Panc1 (cell line): ENCODE results near the gene NOL4L. TPM values are rescaled to one million over a fixed set of nuclear protein-coding genes. Genes with fewer than 3 reads are reported as not detected.
A peak's percentile ranks its signal among the peaks of the same experiment; 100 is the strongest.

ENCODE experiments used
- ATAC-seq: fragments of 200-7000 bp; cut with Tn5 transposase; 2 replicates; pipeline ENCODE4 v1.9.1; 2020; ENCODE audit warnings: mild to moderate bottlenecking, moderate library complexity
- BruUV-seq: library from RNA; stranded (reverse); fragments of 400-500 nt; replicated peaks from 2 replicates; lab custom pipeline; 2021; lab: Mats Ljungman, UMichigan
- CTCF ChIA-PET: fragments of 300-600 bp; sonication (Branson Sonifier 250); formaldehyde crosslinking; loops from one replicate; lab custom pipeline; 2022; ENCODE audit warnings: antibody characterized with exemption; lab: Charles Lee
- POLR2A ChIA-PET: fragments of 300-600 bp; sonication (Branson Sonifier 250); formaldehyde crosslinking; loops from one replicate; lab custom pipeline; 2022; ENCODE audit warnings: antibody characterized with exemption; lab: Charles Lee
- DNase-seq: peaks from one replicate; pipeline ENCODE4 v3.0.0-alpha.2; 2010; ENCODE audit warnings: low read depth, low spot score
- H3K27ac ChIP-seq: 2 replicates; pipeline ENCODE4 v1.5.1; 2011; ENCODE audit warnings: mild to moderate bottlenecking, low read length, inconsistent platforms
- H3K27me3 ChIP-seq: fragments of 200-500 bp; sonication (Bioruptor generic); 2 replicates; pipeline ENCODE4 v1.6.0; 2014; ENCODE audit warnings: low read length, inconsistent platforms; ENCODE audit not compliant: control insufficient read depth, insufficient read depth
- H3K36me3 ChIP-seq: fragments of 200-500 bp; sonication (Bioruptor generic); 2 replicates; pipeline ENCODE4 v1.5.1; 2014; ENCODE audit warnings: inconsistent platforms, mild to moderate bottlenecking, low read length, moderate library complexity; ENCODE audit not compliant: control insufficient read depth, insufficient read depth
- H3K4me1 ChIP-seq: 2 replicates; pipeline ENCODE4 v1.5.1; 2011; ENCODE audit warnings: inconsistent platforms, mild to moderate bottlenecking, low read length, moderate library complexity; ENCODE audit not compliant: control insufficient read depth, insufficient read depth
- H3K4me3 ChIP-seq, 2 experiments: 2 replicates each; pipeline ENCODE4 v1.5.1; 2011 to 2012; ENCODE audit warnings: low read depth in 2 of 2, low read length in 2 of 2, mild to moderate bottlenecking in 2 of 2, inconsistent platforms in 1 of 2, moderate library complexity in 1 of 2
- H3K9me3 ChIP-seq: fragments of 200-500 bp; sonication (Bioruptor generic); 2 replicates; pipeline ENCODE4 v1.5.1; 2014; ENCODE audit warnings: low read depth, mild to moderate bottlenecking, inconsistent platforms, low read length, moderate library complexity; ENCODE audit not compliant: control insufficient read depth, insufficient read depth
- CTCF ChIP-seq: fragments of 450-650 bp; IDR thresholded peaks from 2 replicates; pipeline ENCODE4 v1.5.1; 2017; ENCODE audit warnings: mild to moderate bottlenecking
- POLR2AphosphoS5 ChIP-seq: IDR thresholded peaks from 2 replicates; pipeline ENCODE4 v1.6.1; 2012; ENCODE audit warnings: mild to moderate bottlenecking, low read depth, low read length, moderate library complexity
- REST ChIP-seq, 2 experiments: IDR thresholded peaks; 2 replicates each; pipeline ENCODE4 v1.6.1; 2011 to 2012; ENCODE audit warnings: low read depth in 2 of 2, control low read depth in 1 of 2, low read length in 1 of 2, mild to moderate bottlenecking in 1 of 2, moderate library complexity in 1 of 2; ENCODE audit not compliant: insufficient read depth in 1 of 2
- SIN3A ChIP-seq: IDR thresholded peaks from 2 replicates; pipeline ENCODE4 v1.6.1; 2012; ENCODE audit warnings: low read depth, mild to moderate bottlenecking, low read length, moderate library complexity, borderline replicate concordance; ENCODE audit not compliant: insufficient read depth
- TCF7L2 ChIP-seq: IDR thresholded peaks from 2 replicates; pipeline ENCODE4 v1.6.1; 2011; ENCODE audit warnings: mild to moderate bottlenecking, low read depth, low read length, inconsistent platforms
- in situ Hi-C: cut with HindIII; loops from 2 replicates; pipeline ENCODE4 v1.10.0; 2016; ENCODE audit warnings: low sequenced_read_pairs, low pct_unique_long_range_greater_than_20kb
- intact Hi-C: fragments of 100-400 bp; cut with micrococcal nuclease; formaldehyde crosslinking; loops from one replicate; pipeline ENCODE4 v1.10.0; 2022; ENCODE audit not compliant: unreplicated experiment
- total RNA-seq: library from RNA; stranded (reverse); gene quantifications from one replicate; pipeline ENCODE4 v1.2.1, GENCODE V29; 2021; ENCODE audit not compliant: unreplicated experiment

The NOL4L gene
- total RNA-seq, 1 experiment from 2014 or later: 21.6 TPM

- no peaks in the 10 kb centered on the region for H3K27me3 ChIP-seq
- POLR2A ChIA-PET: interaction anchor here (0.7 kb wide), 1 partner anchor 51 kb away, joined by 3 read pairs; no protein-coding TSS in a partner anchor
- DNase-seq (no peak), ATAC-seq (peak; percentile 79)
- intact Hi-C loops (no loop called here), in situ Hi-C loops (no loop called here)
- H3K9me3 ChIP-seq: no peaks in the 10 kb centered on the region
- no peaks in the 10 kb centered on the region for H3K36me3 ChIP-seq
- peaks cover 7% of the 10 kb centered on the region; the same call in 1 of the 2 replicates for H3K4me1 ChIP-seq
- no peak overlapping the region for H3K27ac ChIP-seq
- BruUV-seq: no TSS peak
- peak overlapping the region; percentile 43 to 54 for H3K4me3 ChIP-seq
- CTCF ChIA-PET: interaction anchor here (0.5 to 0.6 kb wide), 2 partner anchors 155 to 242 kb away, joined by 3 to 5 read pairs; no protein-coding TSS in a partner anchor
- TF ChIP-seq TCF7L2 (no peak), SIN3A (no peak), CTCF (no peak), POLR2AphosphoS5 (no peak), REST (IDR thresholded peaks at IDR 0.05; ENCODE audit: insufficient read depth in 1 of 2, low read depth in 2 of 2, low read length in 1 of 2) (no peak)
Measured at GRCh38 chr20:32535953-32536823, 48.9 kb downstream of the NOL4L start.

- Histone ChIP-seq H3K9me3 (no peaks in the 10 kb centered on the region), H3K36me3 (no peaks in the 10 kb centered on the region), H3K4me3 (peak overlapping the region in 1 of 2 experiments; percentile 54; a peak in 1 of 4 replicates), H3K27me3 (no peaks in the 10 kb centered on the region), H3K4me1 (peaks cover 7% of the 10 kb centered on the region; the same call in 1 of the 2 replicates), H3K27ac (no peak overlapping the region)
- TF ChIP-seq CTCF (no peak), POLR2AphosphoS5 (no peak), REST (IDR thresholded peaks at IDR 0.05; ENCODE audit: insufficient read depth in 1 of 2, low read depth in 2 of 2, low read length in 1 of 2) (no peak), TCF7L2 (no peak)
- BruUV-seq: no TSS peak
- intact Hi-C loops (no loop called here), in situ Hi-C loops (no loop called here)
- no peak for DNase-seq
- ChIA-PET POLR2A (no interaction called here), CTCF (interaction anchor here (0.6 kb wide), 2 partner anchors 154 to 330 kb away, joined by 5 read pairs; no protein-coding TSS in a partner anchor)
- ATAC-seq: peak; percentile 32
Measured at GRCh38 chr20:32535316-32535952, 49.7 kb downstream of the NOL4L start.
